ENCODE data around the gene NDST1. TPM values are rescaled to one million over a fixed set of nuclear protein-coding genes. Genes with fewer than 3 reads are reported as not detected.

Gene NDST1
- total RNA-seq, 1 donor from 2014 or later = 22.6 TPM

GRCh38 chr5:150585781-150586341, 77.9 kb downstream of the NDST1 start:
- DNase-seq (ENCODE audit: low read depth in 2 of 2) = no peak

GRCh38 chr5:150587016-150587415, 79.1 kb downstream of the NDST1 start:
- no peak for DNase-seq (ENCODE audit: low read depth in 2 of 2)

- no peak for DNase-seq (ENCODE audit: low read depth in 2 of 2)
These were observed 80.1 kb downstream of the NDST1 start for GRCh38 chr5:150587856-150588595.

- no peak for DNase-seq (ENCODE audit: low read depth in 2 of 2)
These were observed 80.6 kb downstream of the NDST1 start for GRCh38 chr5:150588596-150588890.

- peak; percentile 77 to 85 for DNase-seq (ENCODE audit: low read depth in 2 of 2)
These were observed 82.1 kb downstream of the NDST1 start for GRCh38 chr5:150589862-150590601.

- no peak for DNase-seq (ENCODE audit: low read depth in 2 of 2)
These were observed 83.2 kb downstream of the NDST1 start for GRCh38 chr5:150590979-150591695.

GRCh38 chr5:150593593-150593992, 85.7 kb downstream of the NDST1 start:
- DNase-seq (ENCODE audit: low read depth in 2 of 2) = no peak

- DNase-seq (ENCODE audit: low read depth in 2 of 2) = no peak
These were observed 86.1 kb downstream of the NDST1 start for GRCh38 chr5:150593996-150594395.

- DNase-seq (ENCODE audit: low read depth in 2 of 2) = peak; percentile 26 to 85
These were observed 87.6 kb downstream of the NDST1 start for GRCh38 chr5:150595466-150596031.

GRCh38 chr5:150596313-150596712, 88.4 kb downstream of the NDST1 start:
- DNase-seq (ENCODE audit: low read depth in 2 of 2) = no peak

- no peak for DNase-seq (ENCODE audit: low read depth in 2 of 2)
These were observed 88.9 kb downstream of the NDST1 start for GRCh38 chr5:150596826-150597225.

GRCh38 chr5:150598006-150598405, 90.1 kb downstream of the NDST1 start:
- DNase-seq (ENCODE audit: low read depth in 2 of 2) = no peak

GRCh38 chr5:150598821-150599273, 90.9 kb downstream of the NDST1 start:
- peak in 1 of 2 donors; percentile 29 for DNase-seq (ENCODE audit: low read depth in 2 of 2)

- no peak for DNase-seq (ENCODE audit: low read depth in 2 of 2)
These were observed 91.3 kb downstream of the NDST1 start for GRCh38 chr5:150599281-150599680.

GRCh38 chr5:150599917-150600511, 92.1 kb downstream of the NDST1 start:
- peak; percentile 88 to 92 for DNase-seq (ENCODE audit: low read depth in 2 of 2)

GRCh38 chr5:150600616-150601490, 92.9 kb downstream of the NDST1 start:
- DNase-seq (ENCODE audit: low read depth in 2 of 2) = no peak

- DNase-seq (ENCODE audit: low read depth in 2 of 2) = no peak
These were observed 93.8 kb downstream of the NDST1 start for GRCh38 chr5:150601491-150602345.

- no peak for DNase-seq (ENCODE audit: low read depth in 2 of 2)
These were observed 95.1 kb downstream of the NDST1 start for GRCh38 chr5:150603052-150603451.

- no peak for DNase-seq (ENCODE audit: low read depth in 2 of 2)
These were observed 95.6 kb downstream of the NDST1 start for GRCh38 chr5:150603491-150603890.

All from lung microvascular endothelial cell (primary cell).